ENCODE measurements around the gene DOK6. TPM values are rescaled to one million over a fixed set of nuclear protein-coding genes. Genes with fewer than 3 reads are reported as not detected.

Gene DOK6
- total RNA-seq, 1 donor from 2014 or later = 7.0 TPM

DNA sequence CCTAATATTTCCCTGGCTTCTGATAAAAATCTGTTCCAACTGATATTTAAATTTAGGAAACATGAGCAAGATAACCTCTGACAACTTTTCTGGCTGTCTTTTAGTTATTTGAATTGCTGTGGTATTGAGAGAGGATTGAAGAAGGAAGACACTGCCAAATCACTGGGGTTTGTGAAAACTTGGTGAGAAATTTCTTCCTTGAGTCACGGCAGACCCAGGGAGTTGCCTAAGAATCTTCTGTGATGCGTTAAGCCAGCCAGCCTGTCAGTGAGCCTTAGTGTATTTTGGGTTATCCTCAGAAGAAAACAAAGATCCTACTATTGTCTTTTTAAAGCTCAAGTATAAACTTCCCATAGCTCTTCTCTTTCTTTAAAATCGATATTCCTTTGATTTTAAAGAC lies 17.5 kb upstream of the DOK6 start:
- Mint-ChIP-seq H3K27ac (no peak overlapping the region), H3K4me1 (ENCODE audit: low read depth) (peaks cover 2% of the 10 kb centered on the region), H3K9me3 (ENCODE audit: low read depth) (peaks cover 3% of the 10 kb centered on the region), H3K36me3 (ENCODE audit: insufficient read depth) (no peaks in the 10 kb centered on the region), H3K27me3 (no peaks in the 10 kb centered on the region), H3K4me3 (ENCODE audit: low read depth) (no peak overlapping the region)
- no peak for TF ChIP-seq CTCF (IDR thresholded peaks at IDR 0.05; ENCODE audit: unreplicated experiment)
- DNase-seq (ENCODE audit: low spot score, unreplicated experiment) = no peak

DNA sequence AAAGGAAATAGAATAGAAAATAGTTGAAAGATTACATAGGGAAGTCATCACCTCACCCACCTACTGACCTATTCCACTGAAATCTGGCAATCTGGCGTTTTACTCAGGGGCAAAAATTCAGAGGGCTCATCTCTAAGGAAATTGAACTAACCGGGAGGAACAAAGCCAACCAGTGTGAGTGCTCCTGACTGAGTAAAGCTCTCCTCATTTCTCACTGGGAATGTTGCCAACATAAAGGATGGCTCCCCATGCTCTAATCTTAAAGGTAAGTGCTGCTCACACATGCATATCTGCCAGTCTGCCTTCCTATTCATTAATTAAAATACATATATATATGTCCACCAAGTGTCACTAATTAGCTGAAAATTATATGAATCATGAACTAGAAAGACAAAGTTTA lies 13.5 kb upstream of the DOK6 start:
- H3K9me3 Mint-ChIP-seq (ENCODE audit: low read depth) = no peaks in the 10 kb centered on the region
- DNase-seq (ENCODE audit: low spot score, unreplicated experiment) = no peak
- H3K27me3 Mint-ChIP-seq = no peaks in the 10 kb centered on the region
- H3K4me3 Mint-ChIP-seq (ENCODE audit: low read depth) = no peak overlapping the region
- no peaks in the 10 kb centered on the region for H3K4me1 Mint-ChIP-seq (ENCODE audit: low read depth)
- no peak overlapping the region for H3K27ac Mint-ChIP-seq
- TF ChIP-seq CTCF (IDR thresholded peaks at IDR 0.05; ENCODE audit: unreplicated experiment) = no peak
- no peaks in the 10 kb centered on the region for H3K36me3 Mint-ChIP-seq (ENCODE audit: insufficient read depth)

- Mint-ChIP-seq H3K4me3 (ENCODE audit: low read depth) (no peak overlapping the region), H3K4me1 (ENCODE audit: low read depth) (no peaks in the 10 kb centered on the region), H3K9me3 (ENCODE audit: low read depth) (no peaks in the 10 kb centered on the region), H3K27me3 (no peaks in the 10 kb centered on the region), H3K36me3 (ENCODE audit: insufficient read depth) (no peaks in the 10 kb centered on the region), H3K27ac (no peak overlapping the region)
- TF ChIP-seq CTCF (IDR thresholded peaks at IDR 0.05; ENCODE audit: unreplicated experiment) = no peak
- no peak for DNase-seq (ENCODE audit: low spot score, unreplicated experiment)
Measured at GRCh38 chr18:69388222-69388621, 12.5 kb upstream of the DOK6 start.

- H3K4me3 Mint-ChIP-seq (ENCODE audit: low read depth) = no peak overlapping the region
- DNase-seq (ENCODE audit: low spot score, unreplicated experiment) = no peak
- TF ChIP-seq CTCF (IDR thresholded peaks at IDR 0.05; ENCODE audit: unreplicated experiment) = no peak
- no peaks in the 10 kb centered on the region for H3K36me3 Mint-ChIP-seq (ENCODE audit: insufficient read depth)
- no peak overlapping the region for H3K27ac Mint-ChIP-seq
- H3K27me3 Mint-ChIP-seq = peaks cover 11% of the 10 kb centered on the region
- peaks cover 7% of the 10 kb centered on the region for H3K4me1 Mint-ChIP-seq (ENCODE audit: low read depth)
- H3K9me3 Mint-ChIP-seq (ENCODE audit: low read depth) = no peaks in the 10 kb centered on the region
Measured at GRCh38 chr18:69397096-69397495, 3.6 kb upstream of the DOK6 start.

GRCh38 chr18:69399253-69399652 lies 1.4 kb upstream of the DOK6 start:
- no peak for TF ChIP-seq CTCF (IDR thresholded peaks at IDR 0.05; ENCODE audit: unreplicated experiment)
- H3K9me3 Mint-ChIP-seq (ENCODE audit: low read depth) = no peaks in the 10 kb centered on the region
- H3K4me3 Mint-ChIP-seq (ENCODE audit: low read depth) = peak overlapping the region; percentile 31
- H3K4me1 Mint-ChIP-seq (ENCODE audit: low read depth) = peaks cover 10% of the 10 kb centered on the region
- no peaks in the 10 kb centered on the region for H3K36me3 Mint-ChIP-seq (ENCODE audit: insufficient read depth)
- DNase-seq (ENCODE audit: low spot score, unreplicated experiment) = no peak
- H3K27me3 Mint-ChIP-seq = peaks cover 23% of the 10 kb centered on the region
- H3K27ac Mint-ChIP-seq = peak overlapping the region; percentile 90

Measured in progenitor cell of endocrine pancreas (in vitro differentiated cells).